Left hindlimb (tissue), 1 donor: ENCODE data around the gene PTH2R.
"Not testable (repeated sequence)": the region's sequence is repeated elsewhere in the genome, so short reads cannot be mapped to it uniquely, and the experiment has no call there.

Source experiments
- DNase-seq: peaks from one replicate; pipeline ENCODE4 v3.0.0-alpha.2; 2018

PTH2R gene, protein sequence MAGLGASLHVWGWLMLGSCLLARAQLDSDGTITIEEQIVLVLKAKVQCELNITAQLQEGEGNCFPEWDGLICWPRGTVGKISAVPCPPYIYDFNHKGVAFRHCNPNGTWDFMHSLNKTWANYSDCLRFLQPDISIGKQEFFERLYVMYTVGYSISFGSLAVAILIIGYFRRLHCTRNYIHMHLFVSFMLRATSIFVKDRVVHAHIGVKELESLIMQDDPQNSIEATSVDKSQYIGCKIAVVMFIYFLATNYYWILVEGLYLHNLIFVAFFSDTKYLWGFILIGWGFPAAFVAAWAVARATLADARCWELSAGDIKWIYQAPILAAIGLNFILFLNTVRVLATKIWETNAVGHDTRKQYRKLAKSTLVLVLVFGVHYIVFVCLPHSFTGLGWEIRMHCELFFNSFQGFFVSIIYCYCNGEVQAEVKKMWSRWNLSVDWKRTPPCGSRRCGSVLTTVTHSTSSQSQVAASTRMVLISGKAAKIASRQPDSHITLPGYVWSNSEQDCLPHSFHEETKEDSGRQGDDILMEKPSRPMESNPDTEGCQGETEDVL

DNA sequence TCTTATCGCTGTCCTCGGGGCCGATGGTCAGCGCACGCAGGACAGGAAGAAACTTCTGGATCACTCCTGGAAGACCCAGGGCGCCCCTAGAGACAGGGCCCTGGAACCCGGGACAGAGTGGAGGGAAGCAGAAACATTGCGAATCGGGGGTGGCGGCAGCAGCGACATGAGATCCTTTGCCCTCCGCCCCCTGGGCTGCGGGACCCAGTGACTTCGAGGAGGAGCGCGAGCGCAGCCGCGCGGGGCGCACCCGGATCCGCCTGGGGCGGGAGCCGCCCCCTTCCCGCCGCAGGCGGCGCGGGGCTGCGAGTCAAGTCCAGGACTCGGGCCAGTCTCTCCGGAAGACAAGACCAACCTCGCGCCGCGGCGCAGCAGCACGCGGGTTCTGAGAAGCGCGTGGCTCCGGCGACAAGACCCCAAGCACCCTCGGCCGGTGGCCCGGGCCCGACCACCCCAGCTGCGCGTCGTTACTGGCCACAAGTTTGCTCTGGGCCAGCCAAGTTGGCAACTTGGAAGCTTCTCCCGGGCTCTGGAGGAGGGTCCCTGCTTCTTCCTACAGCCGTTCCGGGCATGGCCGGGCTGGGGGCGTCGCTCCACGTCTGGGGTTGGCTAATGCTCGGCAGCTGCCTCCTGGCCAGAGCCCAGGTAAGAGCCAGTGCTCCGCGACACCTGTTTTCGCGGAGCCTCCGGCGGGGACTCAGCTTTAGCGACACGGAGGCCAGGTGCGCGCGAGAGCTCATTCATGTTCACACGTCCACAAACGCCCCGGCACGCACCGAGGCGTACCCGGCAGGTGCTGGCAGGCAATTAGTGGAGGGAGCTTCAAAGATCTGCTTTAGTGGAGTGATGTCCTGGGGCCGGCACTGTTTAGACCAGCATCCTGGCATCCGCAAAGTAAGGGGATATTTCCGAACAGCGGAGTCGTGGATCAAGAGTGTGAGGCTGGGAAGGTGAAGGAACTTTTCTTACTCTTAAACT is at the start of gene PTH2R:
Gene PTH2R, plus strand, starts transcription at position 319 of the 978 bp plus-strand sequence. Its CDS starts 252 bp downstream, at position 571.
- peak; percentile 50 for DNase-seq

DNA sequence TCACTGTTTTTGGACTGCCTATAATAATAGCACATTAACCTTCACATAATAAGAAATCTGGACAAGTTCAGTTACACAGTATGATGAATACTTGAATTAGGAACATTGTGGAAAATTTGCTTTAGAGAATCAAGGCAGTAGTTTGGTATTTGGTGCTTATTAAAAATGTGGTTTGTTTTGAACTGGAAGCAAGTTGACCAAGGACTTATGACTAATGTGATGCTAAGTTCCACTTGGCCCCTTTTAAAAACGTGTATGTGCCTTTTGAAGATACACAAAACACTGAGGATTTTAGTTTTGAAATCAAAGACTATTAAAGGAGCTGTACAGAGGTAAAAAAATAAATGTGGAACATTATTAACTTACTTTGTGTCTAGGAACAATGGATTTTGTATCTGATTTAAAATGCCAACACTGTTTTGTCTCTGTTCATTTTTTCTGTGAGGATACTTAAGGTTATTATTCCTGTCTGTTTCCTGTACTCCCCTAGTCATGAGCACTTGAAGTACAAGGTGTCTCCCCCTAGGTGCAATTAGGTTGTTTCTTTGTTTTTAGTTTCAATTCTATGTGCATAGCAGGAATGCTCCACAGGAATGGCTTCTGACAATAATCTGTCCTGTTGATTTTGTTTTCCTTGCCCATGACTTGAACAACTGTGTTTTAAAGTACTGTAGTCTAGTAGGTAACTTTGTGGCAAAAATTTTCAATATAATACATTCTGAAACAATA is 49.6 kb upstream of the PTH2R start:
- no peak for DNase-seq

DNA sequence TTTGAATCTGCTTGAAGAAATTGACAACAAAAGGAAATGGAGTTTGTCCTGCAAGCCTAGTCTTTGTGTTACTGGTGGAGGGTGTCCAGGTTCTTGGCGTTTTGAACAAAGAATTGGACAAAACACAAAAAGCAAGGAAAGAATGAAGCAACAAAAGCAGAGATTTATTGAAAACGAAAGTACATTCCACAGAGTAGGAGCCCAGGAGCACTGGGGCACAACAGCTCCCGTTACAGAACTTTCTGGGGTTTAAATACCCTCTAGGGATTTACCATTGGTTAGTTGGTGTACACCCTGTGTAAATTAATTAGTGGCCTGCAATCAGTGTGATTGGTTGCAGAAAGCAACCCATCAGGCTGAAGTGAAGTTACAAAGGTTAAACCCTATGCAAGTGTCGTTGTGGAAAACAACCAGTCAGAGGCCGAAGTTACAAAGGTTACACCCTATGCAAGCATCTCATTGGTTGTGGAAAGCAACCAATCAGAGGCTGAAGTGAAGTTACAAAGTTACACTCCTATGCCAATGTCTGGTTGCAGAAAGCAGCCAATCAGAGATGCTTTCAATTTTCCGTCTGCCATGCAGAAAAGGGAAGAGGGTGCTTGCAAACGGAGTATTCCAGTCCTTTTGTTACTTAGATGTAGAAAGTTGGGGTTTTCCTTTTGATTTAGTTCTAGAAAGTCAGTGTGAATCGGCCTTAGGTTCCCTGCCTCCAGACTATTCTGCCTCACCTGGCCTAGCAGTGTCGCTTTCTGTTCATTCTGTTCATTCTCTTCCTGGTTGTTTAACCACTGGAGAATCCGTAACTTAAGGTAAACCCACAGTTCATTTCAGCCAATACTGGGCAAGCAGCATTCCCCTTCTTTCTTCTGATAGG is 47.6 kb upstream of the PTH2R start:
- no peak for DNase-seq

DNA sequence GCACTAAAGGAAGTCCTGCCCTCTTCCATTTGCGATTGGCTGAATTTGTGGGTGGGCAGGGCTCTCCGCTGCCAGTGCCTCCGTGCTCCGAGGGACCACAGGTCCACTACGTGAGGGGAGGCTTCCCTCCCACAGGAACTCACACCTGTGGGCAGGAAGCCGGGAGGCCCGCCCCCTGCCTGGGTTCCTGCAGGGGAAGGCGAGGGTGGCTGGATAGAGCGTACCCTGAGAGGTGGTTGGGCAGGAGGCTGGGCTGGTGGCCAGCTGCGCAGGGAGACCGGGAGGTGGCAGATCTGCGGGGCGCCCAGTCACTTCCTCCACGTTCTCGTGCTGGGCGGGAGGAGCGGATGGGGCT is 47.0 kb upstream of the PTH2R start:
- DNase-seq: no peak

DNA sequence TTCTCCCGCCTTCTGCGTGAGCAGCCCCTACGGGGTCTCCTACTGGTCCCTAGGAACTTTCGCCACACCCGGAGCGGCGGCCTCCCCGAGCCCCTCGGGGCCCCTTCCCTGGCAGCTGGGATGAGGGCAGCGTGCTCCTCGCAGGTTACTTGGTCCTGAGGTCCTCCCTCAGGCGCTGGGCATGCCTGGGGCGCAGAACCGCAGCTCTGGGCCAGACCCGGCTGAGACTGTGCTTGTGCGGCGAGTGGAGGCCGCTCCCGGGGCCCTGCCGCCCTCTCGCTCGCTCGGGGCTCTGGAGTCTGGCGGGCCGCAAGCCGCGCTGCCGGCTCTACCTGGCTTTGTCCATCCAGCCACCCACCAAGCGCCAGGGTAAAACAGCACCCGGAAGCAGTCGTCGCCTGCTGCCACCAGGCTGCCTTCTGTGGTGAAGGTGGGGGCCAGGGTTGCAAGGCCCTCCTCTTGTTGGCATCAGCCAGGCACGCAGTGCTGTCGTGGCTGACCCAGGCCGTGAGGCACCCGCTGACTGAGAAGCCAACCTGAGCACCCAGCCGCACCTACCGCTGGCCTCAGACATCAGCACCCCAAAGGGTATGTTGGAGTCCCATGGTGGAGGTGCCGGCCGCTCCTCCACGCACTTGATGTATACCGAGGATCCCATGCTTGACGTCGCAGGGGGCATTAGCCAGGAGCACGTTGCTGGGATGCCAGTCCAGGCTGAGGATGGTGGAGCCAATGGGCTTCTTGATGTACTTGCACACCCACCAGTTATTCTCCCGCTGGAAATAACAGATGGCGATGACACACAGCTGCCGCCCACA is 46.1 kb upstream of the PTH2R start:
- DNase-seq: no peak

DNA sequence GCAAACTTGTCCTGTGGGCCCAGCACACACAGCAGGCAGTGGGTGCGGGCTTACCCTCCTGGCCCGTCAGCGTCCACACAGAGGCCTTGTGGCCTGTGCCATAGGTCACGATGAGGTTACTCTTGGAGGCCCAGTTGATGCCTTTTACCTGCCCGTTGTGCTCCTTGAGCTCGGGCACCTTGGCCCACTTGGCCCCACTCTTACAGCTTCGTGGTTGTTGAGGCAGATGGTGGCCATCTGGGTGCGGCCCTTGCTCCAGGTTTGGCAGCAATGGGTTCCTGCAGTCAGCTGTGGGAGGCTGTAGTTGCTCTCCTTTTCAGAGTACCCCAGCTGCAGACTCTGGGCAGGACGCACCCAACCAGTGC is 45.5 kb upstream of the PTH2R start:
- DNase-seq: no peak

DNA sequence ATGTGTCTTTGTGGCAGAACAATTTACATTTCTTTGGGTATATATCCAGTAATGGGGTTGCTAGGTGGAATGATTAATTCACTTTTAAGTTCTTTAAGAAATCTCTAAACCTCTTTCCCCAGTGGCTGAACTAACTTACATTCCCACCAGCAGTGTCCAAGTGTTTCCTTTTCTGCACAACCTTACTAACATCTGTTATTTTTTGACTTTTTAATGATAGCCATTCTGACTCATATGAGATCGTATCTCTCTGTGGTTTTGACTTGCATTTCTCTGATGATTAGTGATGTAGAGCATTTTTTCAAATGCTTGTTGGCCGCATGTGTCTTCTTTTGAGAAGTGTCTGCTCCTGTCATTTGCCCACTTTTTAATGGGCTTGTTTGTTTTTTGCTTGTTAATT is 43.1 kb upstream of the PTH2R start:
- DNase-seq: no peak

DNA sequence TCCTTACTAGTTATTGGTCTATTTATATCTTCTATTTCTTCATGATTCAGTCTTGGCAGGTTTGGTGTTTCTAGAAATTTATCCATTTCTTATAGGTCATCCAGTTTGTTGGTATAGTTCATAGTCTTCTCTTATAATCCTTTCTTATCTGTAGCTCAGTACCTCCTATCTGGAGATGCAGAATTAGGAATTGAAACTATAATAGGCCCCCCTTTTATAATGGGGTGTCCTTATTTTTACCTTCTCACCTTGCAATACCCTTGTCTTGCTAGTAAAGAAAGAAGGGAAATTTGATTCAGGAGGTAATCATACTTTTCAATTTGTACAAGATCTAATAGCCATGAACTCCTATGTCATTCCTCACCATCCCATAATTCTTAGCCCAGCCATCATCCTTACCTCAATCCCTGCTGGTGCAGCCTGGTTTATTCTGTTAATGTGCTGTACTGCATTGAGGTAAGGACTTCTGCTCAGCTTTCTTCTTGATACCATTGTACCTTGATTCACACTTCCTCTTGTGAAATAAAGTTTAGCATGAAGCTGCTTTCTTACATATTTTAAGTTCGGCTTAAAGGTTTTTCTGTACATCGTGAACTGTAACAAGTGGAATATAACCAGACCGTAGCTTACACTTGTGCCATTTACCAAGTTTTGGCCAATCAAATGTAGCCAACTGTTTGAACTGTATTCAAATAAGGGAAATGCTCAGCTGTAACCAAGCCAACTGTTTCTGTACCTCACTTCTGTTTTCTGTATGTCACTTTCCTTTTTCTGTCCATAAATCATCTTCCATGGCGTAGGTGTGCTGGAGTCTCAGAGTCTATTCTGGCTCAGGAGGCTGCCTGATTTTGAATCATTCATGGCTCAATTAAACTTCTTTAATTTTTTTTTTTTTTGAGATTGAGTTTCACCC is 40.1 kb upstream of the PTH2R start:
- DNase-seq: no peak

DNA sequence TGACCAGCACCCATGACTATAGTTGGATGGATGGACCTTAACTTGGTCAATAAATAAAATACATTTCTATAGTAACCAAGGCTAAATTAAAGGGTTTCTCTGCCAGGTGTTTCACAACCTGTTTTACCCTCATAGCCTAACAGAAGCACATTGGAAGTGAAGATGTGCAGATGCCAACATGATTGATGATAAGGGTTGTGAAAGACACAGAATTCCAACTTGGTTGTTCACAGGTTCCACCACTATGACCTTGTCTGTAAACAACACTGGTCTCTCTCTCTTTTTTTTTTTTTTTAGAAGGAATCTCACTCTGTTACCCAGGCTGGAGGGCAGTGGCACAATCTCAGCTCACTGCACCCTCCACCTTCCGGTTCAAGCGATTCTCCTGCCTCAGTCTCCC is 37.5 kb upstream of the PTH2R start:
- DNase-seq: no peak

DNA sequence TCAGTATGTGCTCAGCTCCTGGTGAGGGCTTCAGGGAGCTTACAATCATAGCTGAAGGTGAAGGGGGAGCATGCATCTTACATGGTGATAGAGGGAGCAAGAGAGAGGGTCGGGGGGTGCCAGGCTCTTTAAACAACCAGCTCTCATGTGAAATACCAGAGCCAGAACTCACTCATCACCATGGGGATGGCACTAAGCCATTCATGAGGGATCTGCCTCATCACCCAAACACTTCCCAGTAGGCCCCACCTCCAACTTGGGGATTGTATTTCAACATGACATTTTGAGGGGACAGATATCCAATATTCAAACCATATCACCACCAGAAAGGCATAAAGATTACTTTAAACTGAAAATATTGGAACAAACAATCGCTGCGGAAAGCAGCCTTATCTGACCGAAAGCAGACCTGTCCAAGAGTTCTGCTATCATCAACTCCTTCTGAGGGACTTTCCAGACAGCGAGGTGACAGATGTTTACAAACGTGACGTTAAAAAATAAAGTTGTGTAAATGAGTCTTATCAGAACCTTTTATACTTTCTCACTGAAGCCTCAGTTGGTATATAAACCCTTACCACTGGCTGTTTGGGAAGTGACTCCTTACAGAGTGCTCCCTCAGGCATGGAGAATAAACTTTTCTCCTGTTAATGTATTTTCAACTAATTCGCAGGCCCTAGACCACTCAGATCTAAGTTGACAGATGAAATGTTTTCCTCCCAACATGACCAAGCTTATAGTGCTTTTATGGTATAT is 35.5 kb upstream of the PTH2R start:
- DNase-seq: no peak

DNA sequence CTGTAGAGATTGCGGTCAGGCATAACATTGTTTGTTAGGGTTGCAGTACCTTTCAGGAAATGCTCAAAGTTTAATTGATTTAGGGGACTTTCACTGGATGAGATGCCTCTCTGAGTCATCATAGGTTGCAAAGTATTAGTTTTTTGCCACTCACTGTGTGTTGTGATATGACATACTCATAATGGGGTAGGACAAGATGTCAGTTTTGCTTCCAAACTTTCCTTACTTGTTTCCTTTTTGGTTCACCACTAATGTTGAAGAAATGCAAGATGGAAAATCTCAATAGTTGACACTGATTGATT is 35.0 kb upstream of the PTH2R start:
- no peak for DNase-seq

DNA sequence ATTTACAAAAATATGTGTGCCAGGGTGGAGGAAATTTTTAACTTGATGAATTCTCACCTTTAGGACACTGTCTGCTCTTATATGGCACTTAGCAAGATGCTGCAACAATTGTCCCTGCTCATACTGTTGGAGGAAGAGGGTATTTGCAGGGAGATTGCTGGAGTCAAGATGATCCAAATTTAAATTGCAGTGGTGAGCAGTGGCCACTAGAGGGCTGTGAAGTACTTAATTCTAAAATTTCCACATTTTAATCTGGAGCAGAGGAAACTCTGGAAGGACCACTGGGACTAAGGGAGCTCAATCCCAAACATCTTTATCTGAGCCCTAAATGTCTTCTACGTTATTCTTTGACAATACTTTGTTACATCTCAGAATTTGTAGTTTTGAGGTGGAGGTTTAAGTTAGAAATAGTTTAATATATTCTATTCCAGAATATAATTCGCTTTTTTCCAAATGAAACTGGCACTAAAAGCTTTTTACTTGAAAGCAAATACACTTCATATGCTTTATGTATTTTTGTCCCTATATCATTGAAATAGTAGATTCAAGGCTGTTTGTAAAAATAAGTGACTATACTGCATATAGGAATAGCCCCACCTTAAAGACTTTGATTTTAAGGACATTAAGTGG is 33.0 kb upstream of the PTH2R start:
- DNase-seq: no peak

DNA sequence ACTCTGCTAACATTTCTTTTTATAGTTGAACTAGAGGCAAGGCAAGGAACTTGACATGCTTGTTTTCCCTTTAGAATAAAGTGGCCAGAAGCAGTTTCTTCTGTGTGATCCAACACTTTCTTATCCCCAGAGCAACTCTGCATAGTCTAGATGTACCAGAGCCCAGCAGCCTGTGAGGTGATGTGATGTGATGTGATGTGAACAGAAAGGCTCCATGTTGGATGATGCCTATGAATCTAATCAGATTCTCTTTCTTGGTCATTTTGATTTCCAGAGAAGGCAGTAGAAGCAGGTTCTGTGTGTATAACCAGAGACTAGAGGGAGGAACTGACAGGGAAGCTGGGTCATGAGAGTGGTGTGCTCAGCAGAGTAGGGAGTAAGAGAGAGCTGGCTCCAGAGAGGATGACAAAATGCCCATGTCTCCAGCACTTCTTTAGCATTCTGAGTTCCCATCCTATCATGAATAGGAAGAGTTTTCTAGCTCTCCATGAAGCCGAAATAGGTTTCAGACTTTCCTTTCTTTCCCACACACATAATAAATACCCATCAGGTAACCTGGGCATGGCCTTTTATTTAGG is 31.0 kb upstream of the PTH2R start:
- DNase-seq: no peak

DNA sequence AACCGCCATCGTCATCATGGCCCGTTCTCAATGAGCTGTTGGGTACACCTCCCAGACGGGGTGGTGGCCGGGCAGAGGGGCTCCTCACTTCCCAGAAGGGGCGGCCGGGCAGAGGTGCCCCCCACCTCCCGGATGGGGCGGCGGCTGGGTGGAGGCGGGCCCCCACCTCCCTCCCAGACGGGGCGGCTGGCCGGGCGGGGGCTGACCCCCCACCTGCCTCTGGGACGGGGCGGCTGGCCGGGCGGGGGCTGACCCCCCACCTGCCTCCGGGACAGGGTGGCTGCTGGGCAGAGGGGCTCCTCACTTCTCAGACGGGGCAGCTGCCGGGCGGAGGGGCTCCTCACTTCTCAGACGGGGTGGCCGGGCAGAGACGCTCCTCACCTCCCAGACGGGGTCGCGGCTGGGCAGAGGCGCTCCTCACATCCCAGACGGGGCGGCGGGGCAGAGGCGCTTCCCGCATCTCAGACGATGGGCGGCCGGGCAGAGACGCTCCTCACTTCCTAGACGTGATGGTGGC is 29.2 kb upstream of the PTH2R start:
- not testable (repeated sequence) for DNase-seq

DNA sequence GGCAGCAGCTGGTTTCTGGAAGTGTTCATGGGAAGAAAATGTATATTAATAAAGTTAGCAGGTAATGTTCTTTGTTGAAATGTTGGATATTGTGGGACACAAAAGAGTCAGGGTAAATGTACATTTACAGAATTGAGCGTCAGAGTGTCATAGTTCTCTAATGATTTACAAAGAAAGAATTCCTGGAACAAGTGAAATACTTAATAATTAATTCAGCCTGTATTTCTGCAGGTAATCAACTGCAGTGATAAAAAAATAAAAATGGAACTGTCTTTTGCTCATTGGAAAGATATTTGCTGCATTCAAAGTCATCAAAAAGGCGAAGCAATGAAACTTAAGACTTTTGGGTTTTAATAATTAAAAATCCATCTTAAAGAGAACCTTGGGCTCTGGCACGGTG is 27.4 kb upstream of the PTH2R start:
- no peak for DNase-seq

DNA sequence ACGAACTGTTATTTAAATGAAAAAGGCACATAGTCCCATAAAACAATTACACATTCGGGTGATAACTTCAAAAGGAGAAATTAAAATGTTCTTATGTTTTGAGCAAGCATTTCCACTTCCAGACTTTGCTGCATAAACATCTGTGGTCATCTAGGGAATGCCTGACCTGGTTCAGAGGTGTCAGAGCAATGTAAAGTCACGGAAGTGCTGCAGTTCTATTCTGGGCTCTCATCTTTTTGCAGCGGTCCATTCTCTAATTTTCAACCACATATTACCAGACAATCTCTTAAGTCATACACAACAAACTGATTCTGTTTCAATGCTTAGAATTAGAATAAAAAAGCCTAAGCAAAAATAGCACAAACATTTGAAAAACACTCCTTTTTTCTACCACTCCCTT is 22.0 kb upstream of the PTH2R start:
- DNase-seq: no peak

DNA sequence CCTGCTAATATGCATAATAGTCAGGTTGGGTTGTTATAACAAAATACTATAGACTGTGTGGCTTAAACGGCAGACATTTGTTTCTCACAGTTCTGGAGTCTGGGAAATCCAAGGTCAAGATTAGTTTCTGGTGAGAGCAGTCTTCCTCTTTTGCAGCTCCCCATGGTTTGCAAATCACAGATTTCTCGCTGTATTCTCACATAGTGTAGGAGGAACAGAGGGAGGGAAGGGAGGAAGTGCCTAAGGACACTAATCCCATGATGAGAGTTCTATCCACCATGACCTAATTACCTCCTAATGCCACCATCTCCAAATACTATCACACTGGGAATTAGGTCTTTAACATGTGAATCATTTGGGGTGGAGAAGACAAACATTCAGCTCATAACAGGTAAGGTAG is 20.1 kb upstream of the PTH2R start:
- DNase-seq: no peak

DNA sequence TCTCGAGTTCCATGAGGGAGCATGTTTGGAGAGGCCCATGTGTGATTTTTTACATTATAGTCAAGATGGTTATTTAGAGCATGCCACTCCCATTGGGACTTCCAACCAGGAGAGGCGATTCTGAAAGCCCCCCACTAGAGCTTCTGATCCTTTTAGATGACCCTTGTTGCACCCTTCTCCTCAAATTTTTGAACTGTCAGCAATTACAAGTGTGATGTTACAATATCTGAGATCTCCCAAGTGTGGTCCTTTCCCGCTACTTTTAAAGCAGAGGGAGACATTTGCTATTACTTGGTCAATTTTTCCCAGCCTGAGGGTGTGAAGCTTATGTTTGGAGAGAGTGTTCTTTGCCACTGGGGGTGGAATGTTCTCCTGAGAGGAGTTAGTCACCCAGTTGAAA is 16.7 kb upstream of the PTH2R start:
- no peak for DNase-seq
